SK-N-SH treated with all-trans-retinoic acid at 6 μM for 48 hours (cell line): Measurements from ENCODE around the gene HS3ST3B1.

Source experiments
- ATAC-seq: fragments of 200-7000 bp; cut with Tn5 transposase; 3 replicates; pipeline ENCODE4 v1.9.1; 2020; ENCODE audit warnings: mild to moderate bottlenecking, moderate library complexity
- ARNTL ChIP-seq: fragments of 450-650 bp; formaldehyde crosslinking; IDR thresholded peaks from 2 replicates; pipeline ENCODE4 v1.5.0; 2020; ENCODE audit warnings: low read depth, mild to moderate bottlenecking, moderate library complexity, borderline replicate concordance
- CREB5 ChIP-seq: fragments of 250-450 bp; sonication (Bioruptor Pico); IDR thresholded peaks from 2 replicates; pipeline ENCODE4 v1.5.1; 2020; ENCODE audit warnings: low read depth, mild to moderate bottlenecking, moderate library complexity
- CSDC2 ChIP-seq: fragments of 250-450 bp; sonication (Bioruptor Pico); IDR thresholded peaks from 2 replicates; pipeline ENCODE4 v1.5.0; 2020; ENCODE audit warnings: mild to moderate bottlenecking, moderate library complexity
- CSRNP3 ChIP-seq: fragments of 250-450 bp; sonication (Bioruptor Pico); IDR thresholded peaks from 2 replicates; pipeline ENCODE4 v1.5.1; 2021; ENCODE audit warnings: mild to moderate bottlenecking, moderate library complexity
- ESRRG ChIP-seq: fragments of 250-450 bp; sonication (Bioruptor Pico); IDR thresholded peaks from 2 replicates; pipeline ENCODE4 v1.6.1; 2021; ENCODE audit warnings: mild to moderate bottlenecking
- ISL1 ChIP-seq: fragments of 250-450 bp; sonication (Bioruptor Pico); IDR thresholded peaks from 2 replicates; pipeline ENCODE4 v2.1.2; 2022; ENCODE audit warnings: mild to moderate bottlenecking, moderate library complexity
- OSR1 ChIP-seq: fragments of 250-450 bp; sonication (Bioruptor Pico); IDR thresholded peaks from 2 replicates; pipeline ENCODE4 v1.8.0; 2022; ENCODE audit warnings: moderate library complexity, mild to moderate bottlenecking, inconsistent platforms
- POU6F1 ChIP-seq: fragments of 250-450 bp; sonication (Bioruptor Pico); IDR thresholded peaks from 2 replicates; pipeline ENCODE4 v1.8.0; 2021; ENCODE audit warnings: low read depth, mild to moderate bottlenecking, moderate library complexity, borderline replicate concordance
- PPARA ChIP-seq: fragments of 250-450 bp; sonication (Bioruptor Pico); IDR thresholded peaks from 2 replicates; pipeline ENCODE4 v1.5.0; 2020; ENCODE audit warnings: mild to moderate bottlenecking, borderline replicate concordance
- RARB ChIP-seq: fragments of 250-450 bp; sonication (Bioruptor Pico); IDR thresholded peaks from 2 replicates; pipeline ENCODE4 v1.8.0; 2021; ENCODE audit warnings: mild to moderate bottlenecking, moderate library complexity
- SNAI2 ChIP-seq: fragments of 250-450 bp; sonication (Bioruptor Pico); IDR thresholded peaks from 2 replicates; pipeline ENCODE4 v1.5.0; 2020; ENCODE audit warnings: mild to moderate bottlenecking, moderate library complexity
- TOX ChIP-seq: fragments of 250-450 bp; sonication (Bioruptor Pico); IDR thresholded peaks from 2 replicates; pipeline ENCODE4 v1.8.0; 2021; ENCODE audit warnings: mild to moderate bottlenecking, moderate library complexity, borderline replicate concordance
- TSHZ2 ChIP-seq: fragments of 250-450 bp; sonication (Bioruptor Pico); IDR thresholded peaks from 2 replicates; pipeline ENCODE4 v1.5.0; 2020; ENCODE audit warnings: mild to moderate bottlenecking, moderate library complexity
- ZC3H10 ChIP-seq: fragments of 250-450 bp; sonication (Bioruptor Pico); IDR thresholded peaks from 2 replicates; pipeline ENCODE4 v1.5.1; 2021; ENCODE audit warnings: mild to moderate bottlenecking, moderate library complexity
- ZFP3 ChIP-seq: fragments of 250-450 bp; sonication (Bioruptor Pico); IDR thresholded peaks from 2 replicates; pipeline ENCODE4 v1.5.0; 2020; ENCODE audit warnings: mild to moderate bottlenecking, moderate library complexity
- ZFP30 ChIP-seq: fragments of 450-650 bp; formaldehyde crosslinking; IDR thresholded peaks from 2 replicates; pipeline ENCODE4 v1.5.0; 2022; ENCODE audit warnings: mild to moderate bottlenecking, moderate library complexity
- ZNF565 ChIP-seq: fragments of 450-650 bp; formaldehyde crosslinking; conservative IDR thresholded peaks from 2 replicates; pipeline ENCODE4 v1.5.0; 2020; ENCODE audit warnings: low read depth, mild to moderate bottlenecking, moderate library complexity

Gene HS3ST3B1

GRCh38 chr17:14269473-14269872 lies 31.4 kb upstream of the HS3ST3B1 start:
- no peak for ATAC-seq
- TF ChIP-seq PPARA (CRISPR knock-in tag), result no peak
- TF ChIP-seq SNAI2 (CRISPR knock-in tag), result no peak

GRCh38 chr17:14270508-14270907 lies 30.4 kb upstream of the HS3ST3B1 start:
- ATAC-seq, result no peak
- TF ChIP-seq ZC3H10 (no peak), ARNTL (CRISPR knock-in tag) (no peak), CREB5 (CRISPR knock-in tag) (no peak), CSRNP3 (CRISPR knock-in tag) (no peak), ZNF565 (no peak), SNAI2 (CRISPR knock-in tag) (no peak), POU6F1 (CRISPR knock-in tag) (no peak), ZFP30 (CRISPR knock-in tag) (no peak), TSHZ2 (CRISPR knock-in tag) (no peak), TOX (CRISPR knock-in tag) (no peak)

GRCh38 chr17:14276535-14277250 lies 24.2 kb upstream of the HS3ST3B1 start:
- no peak for ATAC-seq
- TF ChIP-seq ISL1, result no peak
- TF ChIP-seq OSR1 (CRISPR knock-in tag), result no peak
- no peak for TF ChIP-seq ZNF565
- no peak for TF ChIP-seq CSRNP3 (CRISPR knock-in tag)
- TF ChIP-seq ARNTL (CRISPR knock-in tag), result no peak
- TF ChIP-seq RARB (CRISPR knock-in tag), result no peak
- no peak for TF ChIP-seq CSDC2 (CRISPR knock-in tag)
- no peak for TF ChIP-seq TSHZ2 (CRISPR knock-in tag)
- TF ChIP-seq ZFP3, result no peak
- TF ChIP-seq SNAI2 (CRISPR knock-in tag), result no peak
- TF ChIP-seq ZC3H10, result no peak
- TF ChIP-seq ESRRG (CRISPR knock-in tag), result no peak
- TF ChIP-seq TOX (CRISPR knock-in tag), result no peak
